ENCODE results near the gene CLUH.

- TF ChIP-seq, protein P1, sequence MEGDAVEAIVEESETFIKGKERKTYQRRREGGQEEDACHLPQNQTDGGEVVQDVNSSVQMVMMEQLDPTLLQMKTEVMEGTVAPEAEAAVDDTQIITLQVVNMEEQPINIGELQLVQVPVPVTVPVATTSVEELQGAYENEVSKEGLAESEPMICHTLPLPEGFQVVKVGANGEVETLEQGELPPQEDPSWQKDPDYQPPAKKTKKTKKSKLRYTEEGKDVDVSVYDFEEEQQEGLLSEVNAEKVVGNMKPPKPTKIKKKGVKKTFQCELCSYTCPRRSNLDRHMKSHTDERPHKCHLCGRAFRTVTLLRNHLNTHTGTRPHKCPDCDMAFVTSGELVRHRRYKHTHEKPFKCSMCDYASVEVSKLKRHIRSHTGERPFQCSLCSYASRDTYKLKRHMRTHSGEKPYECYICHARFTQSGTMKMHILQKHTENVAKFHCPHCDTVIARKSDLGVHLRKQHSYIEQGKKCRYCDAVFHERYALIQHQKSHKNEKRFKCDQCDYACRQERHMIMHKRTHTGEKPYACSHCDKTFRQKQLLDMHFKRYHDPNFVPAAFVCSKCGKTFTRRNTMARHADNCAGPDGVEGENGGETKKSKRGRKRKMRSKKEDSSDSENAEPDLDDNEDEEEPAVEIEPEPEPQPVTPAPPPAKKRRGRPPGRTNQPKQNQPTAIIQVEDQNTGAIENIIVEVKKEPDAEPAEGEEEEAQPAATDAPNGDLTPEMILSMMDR (conservative IDR thresholded peaks at IDR 0.05; ENCODE audit: low read length), result no peak
- TF ChIP-seq EZH2phosphoT487 (IDR thresholded peaks at IDR 0.05; ENCODE audit: borderline replicate concordance), result no peak
Measured at GRCh38 chr17:2695961-2696760, 15.4 kb downstream of the CLUH start.
